Measurements from ENCODE around the gene FHIT. TPM values are rescaled to one million over a fixed set of nuclear protein-coding genes. Genes with fewer than 3 reads are reported as not detected.

FHIT gene
- total RNA-seq, 4 donors from 2014 or later, result 8.8 to 35.6 (median 12.6) TPM

DNA sequence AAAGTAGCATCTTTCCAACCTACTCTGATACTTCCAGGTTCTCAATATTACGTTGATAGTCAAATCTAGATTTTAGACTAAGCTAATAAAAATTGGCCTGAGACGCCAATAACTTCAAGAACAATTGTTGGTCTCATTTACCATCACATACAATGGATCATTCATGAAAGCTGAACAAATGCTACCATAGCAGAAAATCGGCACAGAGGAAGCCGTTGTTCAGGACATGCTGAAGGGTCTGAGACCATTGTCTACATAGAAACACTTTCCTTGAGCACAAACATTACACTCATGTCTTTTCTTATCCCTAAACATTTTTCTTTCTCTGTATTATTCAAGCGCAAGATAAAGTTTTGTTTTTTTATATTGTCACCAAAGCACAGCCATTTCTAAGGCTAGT, 37.2 kb upstream of the FHIT start:
- Histone ChIP-seq H3K27ac (no peak overlapping the region), H3K36me3 (no peaks in the 10 kb centered on the region), H3K4me3 (no peak overlapping the region), H3K4me1 (no peaks in the 10 kb centered on the region), H3K9me3 (no peaks in the 10 kb centered on the region), H3K27me3 (no peaks in the 10 kb centered on the region)
- no peak for DNase-seq (ENCODE audit: low spot score in 2 of 2)
- WGBS, result 85% methylated on average over 5 of the region's 5 CpGs
- TF ChIP-seq POLR2A (IDR thresholded peaks at IDR 0.05) (no peak), EP300 (IDR thresholded peaks at IDR 0.05) (no peak), POLR2AphosphoS5 (IDR thresholded peaks at IDR 0.05) (no peak), CTCF (IDR thresholded peaks at IDR 0.05) (no peak)

GRCh38 chr3:61283876-61284275, 32.6 kb upstream of the FHIT start:
- Histone ChIP-seq H3K27me3 (no peaks in the 10 kb centered on the region), H3K9me3 (no peaks in the 10 kb centered on the region)
- no peak for TF ChIP-seq POLR2A (IDR thresholded peaks at IDR 0.05)
- no peak for TF ChIP-seq POLR2AphosphoS5 (IDR thresholded peaks at IDR 0.05)
- TF ChIP-seq EP300 (IDR thresholded peaks at IDR 0.05), result no peak
- TF ChIP-seq CTCF (IDR thresholded peaks at IDR 0.05), result no peak

GRCh38 chr3:61278713-61279112, 27.5 kb upstream of the FHIT start:
- Histone ChIP-seq H3K9me3 (no peaks in the 10 kb centered on the region), H3K36me3 (no peaks in the 10 kb centered on the region), H3K27me3 (no peaks in the 10 kb centered on the region), H3K4me1 (no peaks in the 10 kb centered on the region), H3K4me3 (no peak overlapping the region), H3K27ac (no peak overlapping the region)
- 93% methylated on average over 2 of the region's 2 CpGs for WGBS
- DNase-seq (ENCODE audit: low spot score in 2 of 2), result no peak
- TF ChIP-seq EP300 (IDR thresholded peaks at IDR 0.05), result no peak
- TF ChIP-seq POLR2A (IDR thresholded peaks at IDR 0.05), result no peak
- no peak for TF ChIP-seq CTCF (IDR thresholded peaks at IDR 0.05)
- TF ChIP-seq POLR2AphosphoS5 (IDR thresholded peaks at IDR 0.05), result no peak

More at GRCh38 chr3:61283876-61284275, 32.6 kb upstream of the FHIT start:
- H3K27ac ChIP-seq, result no peak overlapping the region
- H3K4me1 ChIP-seq, result no peaks in the 10 kb centered on the region
- H3K36me3 ChIP-seq, result no peaks in the 10 kb centered on the region
- H3K4me3 ChIP-seq, result no peak overlapping the region
- no peak for DNase-seq (ENCODE audit: low spot score in 2 of 2)

GRCh38 chr3:61277411-61277810, 26.2 kb upstream of the FHIT start:
- TF ChIP-seq POLR2A (IDR thresholded peaks at IDR 0.05) (no peak), POLR2AphosphoS5 (IDR thresholded peaks at IDR 0.05) (no peak), EP300 (IDR thresholded peaks at IDR 0.05) (no peak)
- H3K27me3 ChIP-seq, result no peaks in the 10 kb centered on the region
- no peaks in the 10 kb centered on the region for H3K4me1 ChIP-seq
- H3K36me3 ChIP-seq, result no peaks in the 10 kb centered on the region
- H3K9me3 ChIP-seq, result no peaks in the 10 kb centered on the region
- no peak overlapping the region for H3K4me3 ChIP-seq
- WGBS, result 79% methylated on average over 2 of the region's 2 CpGs
- H3K27ac ChIP-seq, result no peak overlapping the region
- no peak for DNase-seq (ENCODE audit: low spot score in 2 of 2)

- H3K4me3 ChIP-seq, result no peak overlapping the region
- no peak overlapping the region for H3K27ac ChIP-seq
- H3K9me3 ChIP-seq, result no peaks in the 10 kb centered on the region
- WGBS, result 73% methylated on average over 6 of the region's 6 CpGs
- H3K4me1 ChIP-seq, result no peaks in the 10 kb centered on the region
- no peak for TF ChIP-seq POLR2A (IDR thresholded peaks at IDR 0.05)
- no peaks in the 10 kb centered on the region for H3K27me3 ChIP-seq
- no peaks in the 10 kb centered on the region for H3K36me3 ChIP-seq
- DNase-seq (ENCODE audit: low spot score in 2 of 2), result no peak
Observed at GRCh38 chr3:61269435-61269834, 18.2 kb upstream of the FHIT start.

- H3K27me3 ChIP-seq, result no peaks in the 10 kb centered on the region
- H3K4me3 ChIP-seq, result no peak overlapping the region
- TF ChIP-seq EP300 (IDR thresholded peaks at IDR 0.05), result no peak
- no peak for TF ChIP-seq POLR2A (IDR thresholded peaks at IDR 0.05)
- no peak for TF ChIP-seq CTCF (IDR thresholded peaks at IDR 0.05)
- no peak for TF ChIP-seq POLR2AphosphoS5 (IDR thresholded peaks at IDR 0.05)
- no peaks in the 10 kb centered on the region for H3K4me1 ChIP-seq
- no peaks in the 10 kb centered on the region for H3K9me3 ChIP-seq
- 35% methylated on average over 2 of the region's 2 CpGs for WGBS
- DNase-seq (ENCODE audit: low spot score in 2 of 2), result no peak
- H3K27ac ChIP-seq, result no peak overlapping the region
- H3K36me3 ChIP-seq, result no peaks in the 10 kb centered on the region
Observed at GRCh38 chr3:61268644-61269043, 17.4 kb upstream of the FHIT start.

Data from suprapubic skin (tissue), 4 donors.